ENCODE data around the gene PRSS8.

Gene PRSS8

DNA sequence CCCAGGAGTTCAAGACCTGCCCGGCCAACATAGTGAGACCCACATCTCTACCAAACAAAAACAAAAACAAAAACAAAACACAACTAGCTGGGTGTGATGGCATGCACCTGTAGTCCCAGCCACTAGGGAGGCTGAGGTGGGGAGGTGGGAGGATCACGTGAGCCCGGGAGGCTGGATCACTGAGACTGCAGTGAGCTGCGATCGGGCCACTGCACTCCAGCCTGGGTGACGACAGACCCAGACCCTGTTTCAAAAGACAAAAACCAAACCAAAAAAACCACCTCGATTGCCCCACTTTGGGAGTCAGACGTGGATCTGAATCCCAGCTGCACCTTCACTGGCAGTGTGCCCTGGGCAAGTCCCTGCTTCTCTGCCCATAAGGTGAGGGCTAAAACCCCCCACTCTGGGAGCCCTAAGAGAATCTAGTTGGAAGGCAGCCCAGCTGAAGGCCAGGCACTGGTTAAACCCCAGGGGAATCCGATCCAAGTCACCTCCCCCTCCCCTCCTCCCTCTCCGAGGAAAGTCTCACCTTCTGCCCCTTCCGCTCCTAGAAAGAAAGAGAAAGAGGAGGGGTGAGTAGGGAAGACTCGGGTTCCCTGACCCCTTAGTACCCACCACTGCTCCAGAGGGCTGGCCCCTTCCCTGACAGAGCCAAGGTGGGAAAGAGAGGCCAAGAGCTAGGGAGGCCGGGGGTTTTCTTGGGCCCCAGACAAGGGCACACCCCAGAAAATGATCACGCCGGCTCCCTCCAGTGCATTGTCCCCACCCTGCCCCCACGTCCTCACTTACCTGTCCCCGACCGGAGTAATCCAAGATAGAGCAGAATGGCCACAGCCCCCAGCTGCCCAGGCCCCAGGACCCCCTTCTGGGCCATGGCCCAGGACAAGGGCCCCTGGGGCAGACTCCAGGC, 647 bp downstream of the PRSS8 start:
- no peak overlapping the region for H3K4me3 ChIP-seq (ENCODE audit: low read depth, low read length)
- TF ChIP-seq, protein P1, sequence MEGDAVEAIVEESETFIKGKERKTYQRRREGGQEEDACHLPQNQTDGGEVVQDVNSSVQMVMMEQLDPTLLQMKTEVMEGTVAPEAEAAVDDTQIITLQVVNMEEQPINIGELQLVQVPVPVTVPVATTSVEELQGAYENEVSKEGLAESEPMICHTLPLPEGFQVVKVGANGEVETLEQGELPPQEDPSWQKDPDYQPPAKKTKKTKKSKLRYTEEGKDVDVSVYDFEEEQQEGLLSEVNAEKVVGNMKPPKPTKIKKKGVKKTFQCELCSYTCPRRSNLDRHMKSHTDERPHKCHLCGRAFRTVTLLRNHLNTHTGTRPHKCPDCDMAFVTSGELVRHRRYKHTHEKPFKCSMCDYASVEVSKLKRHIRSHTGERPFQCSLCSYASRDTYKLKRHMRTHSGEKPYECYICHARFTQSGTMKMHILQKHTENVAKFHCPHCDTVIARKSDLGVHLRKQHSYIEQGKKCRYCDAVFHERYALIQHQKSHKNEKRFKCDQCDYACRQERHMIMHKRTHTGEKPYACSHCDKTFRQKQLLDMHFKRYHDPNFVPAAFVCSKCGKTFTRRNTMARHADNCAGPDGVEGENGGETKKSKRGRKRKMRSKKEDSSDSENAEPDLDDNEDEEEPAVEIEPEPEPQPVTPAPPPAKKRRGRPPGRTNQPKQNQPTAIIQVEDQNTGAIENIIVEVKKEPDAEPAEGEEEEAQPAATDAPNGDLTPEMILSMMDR (IDR thresholded peaks at IDR 0.05; ENCODE audit: low read depth, low read length), result no peak

DNA sequence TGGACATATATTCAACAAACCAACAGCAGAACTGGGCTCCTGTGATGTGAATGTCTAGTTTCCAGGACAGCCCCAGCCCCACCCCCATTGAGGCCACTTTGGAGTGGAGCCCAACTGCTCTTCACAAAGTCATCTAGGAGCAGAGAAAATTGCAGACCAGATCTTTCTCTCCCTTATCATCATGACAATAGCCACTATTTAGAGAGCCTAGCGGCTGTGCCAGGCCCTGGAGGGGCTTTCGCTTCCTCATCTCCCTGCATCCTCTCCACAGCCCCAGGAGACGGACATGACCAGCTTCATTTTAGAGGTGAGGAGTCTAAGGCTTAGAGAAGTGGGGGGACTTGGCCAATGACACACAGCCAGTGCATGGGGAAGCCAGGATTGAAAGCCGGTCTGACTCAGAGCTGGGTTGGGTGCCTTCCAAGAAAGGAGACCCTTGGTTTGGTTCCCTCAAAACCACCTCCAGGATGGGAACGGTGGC, 1.4 kb downstream of the PRSS8 start:
- TF ChIP-seq, protein P1 (IDR thresholded peaks at IDR 0.05; ENCODE audit: low read depth, low read length), result no peak
- H3K4me3 ChIP-seq (ENCODE audit: low read depth, low read length), result no peak overlapping the region

DNA sequence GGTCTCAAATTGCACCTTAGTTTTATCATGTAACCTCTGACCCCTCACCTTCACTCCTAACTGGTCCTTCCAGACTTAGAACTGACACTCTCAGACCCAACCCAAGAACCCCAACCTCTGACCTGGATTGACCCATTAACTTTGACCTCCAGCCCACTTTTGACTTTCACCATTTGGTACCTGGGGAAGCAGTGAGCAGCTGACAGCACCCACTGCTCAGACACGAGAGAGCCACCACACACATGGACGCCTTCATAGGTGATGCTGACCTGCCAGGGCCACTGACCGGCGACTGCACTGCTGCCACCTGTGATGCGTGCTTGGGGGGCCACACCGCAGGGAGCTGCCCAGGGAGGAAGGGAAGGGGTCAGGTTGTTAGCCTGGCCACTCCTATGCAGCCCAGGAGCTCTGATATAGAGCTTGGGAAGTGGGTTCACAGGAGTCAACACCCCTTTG, 2.5 kb downstream of the PRSS8 start:
- TF ChIP-seq, protein P1 (IDR thresholded peaks at IDR 0.05; ENCODE audit: low read depth, low read length), result no peak
- no peak overlapping the region for H3K4me3 ChIP-seq (ENCODE audit: low read depth, low read length)

DNA sequence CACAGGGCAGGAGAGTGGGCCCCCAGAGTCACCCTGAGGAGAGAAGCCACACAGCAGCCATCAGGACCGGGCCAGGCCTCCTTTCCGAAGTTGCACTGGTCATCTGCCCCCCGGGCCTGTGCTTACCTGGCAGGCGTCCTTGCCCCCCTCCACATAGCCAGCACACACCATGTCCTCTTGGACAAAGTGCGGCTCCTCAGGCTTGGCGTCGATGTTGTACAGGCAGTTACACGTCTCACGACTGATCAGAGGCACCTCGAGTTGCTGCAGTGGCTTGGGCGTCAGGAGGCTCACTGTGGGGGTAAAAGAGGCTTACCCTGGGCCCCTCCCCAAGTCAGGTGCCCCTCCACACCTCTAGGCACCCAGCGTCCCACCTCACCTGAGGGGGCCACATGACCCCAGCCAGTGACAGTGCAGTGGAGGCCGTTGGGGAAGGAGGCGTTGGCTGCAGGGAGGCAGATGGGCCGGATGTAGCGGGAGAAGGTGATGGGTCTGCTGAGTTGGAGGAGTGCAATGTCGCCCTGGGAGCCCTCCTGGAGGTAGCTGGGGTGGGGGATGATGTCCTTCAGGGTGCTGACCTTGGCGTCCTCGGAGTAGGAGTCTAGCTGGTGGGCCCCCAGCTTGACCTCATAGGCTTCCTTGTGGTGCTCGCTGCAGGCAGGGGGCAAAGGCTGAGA, 3.1 kb downstream of the PRSS8 start:
- no peak overlapping the region for H3K4me3 ChIP-seq (ENCODE audit: low read depth, low read length)
- TF ChIP-seq, protein P1 (IDR thresholded peaks at IDR 0.05; ENCODE audit: low read depth, low read length), result no peak

DNA sequence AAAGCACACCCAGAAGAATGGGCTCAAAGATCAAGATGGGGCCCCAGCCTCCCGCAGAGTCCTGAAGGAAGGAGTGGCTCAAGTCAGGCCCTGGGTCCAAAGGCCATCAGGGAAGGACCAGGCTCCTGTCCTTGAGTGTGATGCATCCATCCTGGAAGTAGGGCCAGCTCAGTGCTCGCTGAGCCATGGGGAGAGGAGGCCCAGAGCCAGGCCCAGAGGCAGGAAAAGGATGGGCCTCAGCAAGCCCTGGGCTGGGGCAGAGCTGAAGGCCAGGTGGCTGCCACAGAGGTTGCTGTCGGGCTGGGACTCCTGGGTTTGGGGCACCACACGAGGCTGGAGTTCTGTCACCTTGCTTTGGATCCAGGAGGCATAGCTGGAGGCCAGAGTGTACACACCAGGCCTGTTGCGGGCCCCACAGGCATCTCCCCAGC, 3.7 kb downstream of the PRSS8 start:
- no peak overlapping the region for H3K4me3 ChIP-seq (ENCODE audit: low read depth, low read length)
- TF ChIP-seq, protein P1 (IDR thresholded peaks at IDR 0.05; ENCODE audit: low read depth, low read length), result no peak

DNA sequence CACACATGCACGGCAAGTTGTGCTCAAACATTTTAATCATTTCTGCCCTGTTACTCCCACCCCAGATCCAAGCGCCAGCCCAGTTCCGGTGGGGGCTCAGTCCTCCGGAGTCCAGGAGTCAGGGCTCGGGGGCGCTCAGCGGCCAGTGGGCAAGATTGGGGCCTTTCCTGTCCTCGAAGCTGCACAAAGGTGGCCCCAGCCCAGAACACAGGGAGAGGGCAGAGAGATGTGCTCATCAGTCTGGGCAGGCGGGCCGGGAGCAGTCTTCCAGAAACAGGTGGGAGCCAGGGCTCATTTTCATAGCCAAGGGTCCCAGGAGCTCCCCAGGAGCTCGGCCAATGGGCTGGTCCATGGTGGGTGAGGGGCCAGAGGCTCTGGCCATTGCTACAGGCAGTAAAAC, 4.1 kb downstream of the PRSS8 start:
- TF ChIP-seq, protein P1 (IDR thresholded peaks at IDR 0.05; ENCODE audit: low read depth, low read length), result no peak
- no peak overlapping the region for H3K4me3 ChIP-seq (ENCODE audit: low read depth, low read length)

DNA sequence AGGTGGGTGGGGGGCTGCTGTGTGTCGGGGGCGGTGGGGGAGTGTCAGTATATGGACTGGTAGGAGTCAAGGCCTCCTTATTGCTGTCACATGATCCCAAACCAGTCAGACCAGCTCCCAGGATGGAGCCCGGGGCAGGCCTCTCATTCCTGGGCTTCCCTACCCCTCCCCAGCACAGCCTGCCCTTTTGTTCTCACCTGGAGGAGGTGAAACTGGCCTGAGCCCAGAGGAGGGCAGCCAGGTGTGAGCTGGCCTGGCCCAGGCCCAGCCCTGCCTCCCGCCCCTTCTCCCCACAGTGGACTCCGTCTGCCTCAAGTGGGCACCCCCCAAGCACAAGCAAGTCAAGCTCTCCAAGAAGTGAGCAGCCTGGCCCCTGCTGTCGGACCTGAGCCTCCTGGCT, 4.6 kb downstream of the PRSS8 start:
- TF ChIP-seq, protein P1 (IDR thresholded peaks at IDR 0.05; ENCODE audit: low read depth, low read length), result no peak
- no peak overlapping the region for H3K4me3 ChIP-seq (ENCODE audit: low read depth, low read length)

Measured in WI38 (cell line).